Adrenal gland (tissue), 12 donors: ENCODE data around the gene LRBA. TPM values are rescaled to one million over a fixed set of nuclear protein-coding genes. Genes with fewer than 3 reads are reported as not detected.

Experiments used
- DNase-seq, 7 donors: peaks; one replicate each; pipeline ENCODE4 v3.0.0-alpha.2; 2019 to 2020
- H3K27ac ChIP-seq, 5 donors: fragments of 200-600 bp; sonication (generic) in 4 of 5; 1 replicate in 3 of 5; 2 replicates in 2 of 5; pipeline versions ENCODE4 v1.5.1 to v1.8.0; 2016 to 2020; ENCODE audit warnings: mild to moderate bottlenecking in 1 of 5
- H3K27me3 ChIP-seq: fragments of 200-600 bp; 2 replicates; pipeline ENCODE4 v1.8.0; 2021
- H3K36me3 ChIP-seq, 2 donors: fragments of 200-600 bp; replicated peaks in 1 of 2; 1 replicate in 1 of 2; 2 replicates in 1 of 2; pipeline versions ENCODE4 v1.5.1 to v1.8.0; 2018 to 2022
- H3K4me1 ChIP-seq, 2 donors: fragments of 200-600 bp; replicated peaks in 1 of 2; 1 replicate in 1 of 2; 2 replicates in 1 of 2; pipeline versions ENCODE4 v1.5.1 to v1.8.0; 2018 to 2021
- H3K4me3 ChIP-seq, 4 donors: fragments of 200-600 bp; sonication (generic) in 3 of 4; one replicate each; pipeline ENCODE4 v1.5.1; 2016 to 2018
- H3K9me3 ChIP-seq, 3 donors: fragments of 200-600 bp; sonication (generic) in 1 of 3; replicated peaks in 1 of 3; 1 replicate in 2 of 3; 2 replicates in 1 of 3; pipeline versions ENCODE4 v1.5.1 to v1.8.0; 2016 to 2021
- POLR2A ChIP-seq, 2 donors: fragments of 450-650 bp; IDR thresholded peaks; one replicate each; pipeline ENCODE4 v1.6.1; 2017; ENCODE audit warnings: antibody characterized with exemption in 2 of 2, mild to moderate bottlenecking in 2 of 2, moderate library complexity in 1 of 2
- WGBS, 4 donors: extraction: QIAGEN DNeasy Blood & Tissue Kit in 2 of 4; methylation state at CpG; one replicate each; pipeline versions ENCODE4 v1.1.5 to v1.1.7; 2013 to 2017; 5-methylcytosine and 5-hydroxymethylcytosine counted together
- intact Hi-C, 2 donors: fragments of 100-400 bp; cut with DNase I; formaldehyde crosslinking; loops; one replicate each; pipeline versions ENCODE4 v1.14.1 to v1.15.0; 2022 to 2023
- polyA plus RNA-seq, 3 donors: library from polyadenylated mRNA; stranded (reverse); fragments of 200-250 nt in 2 of 3; fragments of 350-450 nt in 1 of 3; fragmentation: Illumina TruSeq in 1 of 3; extraction: RNeasy Lipid Tissue Mini Kit (QIAGEN cat#74804) in 1 of 3; gene quantifications; one replicate each; pipeline ENCODE4 v1.2.3, GENCODE V29; 2013 to 2014
- total RNA-seq, 9 donors: library from RNA; depleted of rRNA in 4 of 9; stranded (reverse); fragments of >200 nt in 4 of 9; fragments of 120-200 nt in 1 of 9; fragmentation: NEBNext Ultra II Directional in 1 of 9; extraction: Animal tissue kit (Norgen Biotek cat#: 25700) in 1 of 9; gene quantifications; one replicate each; pipeline versions ENCODE4 v1.1.0 to v1.2.4, GENCODE V29; 2013 to 2023
- TF ChIP-seq, protein P1 (sequence below), 6 experiments: fragments of 450-650 bp in 4 of 6; fragments of 200-600 bp in 2 of 6; sonication (generic) in 1 of 6; IDR thresholded peaks; 1 replicate in 5 of 6; 2 replicates in 1 of 6; pipeline versions ENCODE4 v1.5.1 to v1.8.0; 2016 to 2021; ENCODE audit warnings: antibody characterized with exemption in 6 of 6, mild to moderate bottlenecking in 2 of 6, moderate library complexity in 1 of 6
- donor health status: healthy with polysubstance abuse.
- donor health status: Bipolar disorder and iron deficiency.
- donor health status: DM: yes; HTN: yes; CAD: no.
- donor health status: DM: no; HTN: no; CAD: no.
- donor health status: DM: no; HTN: no; CAD: no.
- donor health status: DM: yes; HTN: yes; CAD: no.

LRBA gene
- total and polyA plus RNA-seq, 12 donors = 9.6 to 106 (median 40.6) TPM

DNA sequence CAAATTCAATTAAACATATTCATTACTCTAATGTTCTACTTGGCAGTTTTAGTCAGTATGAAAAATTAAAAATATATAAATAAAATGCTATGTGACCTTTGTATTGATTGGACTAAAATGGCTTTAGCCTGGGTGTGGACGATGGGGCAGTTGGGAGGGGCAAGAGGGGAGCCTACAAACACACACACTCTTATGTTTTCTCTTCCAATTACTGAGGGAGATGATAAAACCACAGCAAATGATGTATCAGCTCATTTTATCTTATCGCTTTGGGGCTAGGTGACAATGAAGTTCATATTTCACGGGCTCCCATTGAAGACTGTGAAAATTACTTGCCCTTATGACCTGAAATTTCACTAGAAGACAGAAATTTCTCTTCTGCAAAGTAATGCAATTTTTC lies 517.5 kb downstream of the LRBA start:
- intact Hi-C loops = no loop called here
- Histone ChIP-seq H3K27me3 (no peaks in the 10 kb centered on the region), H3K4me3 (no peak overlapping the region), H3K27ac (no peak overlapping the region), H3K36me3 (no peaks in the 10 kb centered on the region), H3K4me1 (no peaks in the 10 kb centered on the region), H3K9me3 (peaks cover 0 to 10% (median 0%) of the 10 kb centered on the region in 3 donors)
- TF ChIP-seq, protein P1, sequence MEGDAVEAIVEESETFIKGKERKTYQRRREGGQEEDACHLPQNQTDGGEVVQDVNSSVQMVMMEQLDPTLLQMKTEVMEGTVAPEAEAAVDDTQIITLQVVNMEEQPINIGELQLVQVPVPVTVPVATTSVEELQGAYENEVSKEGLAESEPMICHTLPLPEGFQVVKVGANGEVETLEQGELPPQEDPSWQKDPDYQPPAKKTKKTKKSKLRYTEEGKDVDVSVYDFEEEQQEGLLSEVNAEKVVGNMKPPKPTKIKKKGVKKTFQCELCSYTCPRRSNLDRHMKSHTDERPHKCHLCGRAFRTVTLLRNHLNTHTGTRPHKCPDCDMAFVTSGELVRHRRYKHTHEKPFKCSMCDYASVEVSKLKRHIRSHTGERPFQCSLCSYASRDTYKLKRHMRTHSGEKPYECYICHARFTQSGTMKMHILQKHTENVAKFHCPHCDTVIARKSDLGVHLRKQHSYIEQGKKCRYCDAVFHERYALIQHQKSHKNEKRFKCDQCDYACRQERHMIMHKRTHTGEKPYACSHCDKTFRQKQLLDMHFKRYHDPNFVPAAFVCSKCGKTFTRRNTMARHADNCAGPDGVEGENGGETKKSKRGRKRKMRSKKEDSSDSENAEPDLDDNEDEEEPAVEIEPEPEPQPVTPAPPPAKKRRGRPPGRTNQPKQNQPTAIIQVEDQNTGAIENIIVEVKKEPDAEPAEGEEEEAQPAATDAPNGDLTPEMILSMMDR (IDR thresholded peaks at IDR 0.05) = no peak
- TF ChIP-seq POLR2A (IDR thresholded peaks at IDR 0.05) = no peak
- DNase-seq = no peak
- WGBS, 4 donors = 88 to 97% (median 92%) methylated on average over 3 of the region's 3 CpGs

DNA sequence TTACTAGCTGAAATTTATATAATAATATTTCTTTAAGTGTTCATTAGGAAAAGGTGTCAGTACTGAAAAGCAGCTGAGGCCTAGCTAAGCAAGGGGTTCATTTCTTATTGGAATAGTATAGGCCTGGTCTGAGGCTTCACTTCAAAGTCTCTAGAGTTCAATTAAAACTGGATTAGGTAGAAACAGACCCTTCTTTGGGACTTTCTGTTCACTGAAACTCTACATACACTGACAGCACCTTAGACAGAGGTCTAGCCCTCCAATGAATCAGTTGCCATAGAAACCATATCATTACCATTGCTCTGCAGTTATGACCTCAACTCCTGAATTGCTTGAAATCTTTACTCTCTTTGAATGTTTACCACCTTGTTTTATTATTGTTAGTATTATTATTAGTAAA lies 519.5 kb downstream of the LRBA start:
- DNase-seq = no peak
- no peak overlapping the region for H3K27ac ChIP-seq
- H3K4me1 ChIP-seq = no peaks in the 10 kb centered on the region
- no peak overlapping the region for H3K4me3 ChIP-seq
- intact Hi-C loops = no loop called here
- H3K9me3 ChIP-seq = peaks cover 0 to 10% (median 0%) of the 10 kb centered on the region in 3 donors
- no peaks in the 10 kb centered on the region for H3K36me3 ChIP-seq
- no peaks in the 10 kb centered on the region for H3K27me3 ChIP-seq
- TF ChIP-seq, protein P1 (IDR thresholded peaks at IDR 0.05) = no peak

DNA sequence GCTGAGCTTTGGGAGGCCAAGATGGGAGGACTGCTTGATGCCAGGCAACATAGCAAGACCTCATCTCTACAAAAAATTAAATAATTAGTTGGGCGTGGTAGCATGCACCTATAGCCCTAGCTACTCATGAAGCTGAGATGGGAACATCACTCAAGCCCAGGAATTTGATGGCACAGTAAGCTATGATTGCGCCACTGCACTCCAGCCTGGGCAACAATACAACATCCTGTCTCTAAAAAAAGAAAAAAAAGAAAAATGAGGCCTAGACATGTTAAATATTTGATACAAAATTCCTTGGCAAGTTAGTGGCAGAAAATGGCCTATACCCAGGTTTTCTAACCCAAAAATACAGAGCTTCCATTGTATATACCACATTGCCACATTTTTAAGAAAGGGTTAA lies 521.2 kb downstream of the LRBA start:
- intact Hi-C loops = no loop called here

DNA sequence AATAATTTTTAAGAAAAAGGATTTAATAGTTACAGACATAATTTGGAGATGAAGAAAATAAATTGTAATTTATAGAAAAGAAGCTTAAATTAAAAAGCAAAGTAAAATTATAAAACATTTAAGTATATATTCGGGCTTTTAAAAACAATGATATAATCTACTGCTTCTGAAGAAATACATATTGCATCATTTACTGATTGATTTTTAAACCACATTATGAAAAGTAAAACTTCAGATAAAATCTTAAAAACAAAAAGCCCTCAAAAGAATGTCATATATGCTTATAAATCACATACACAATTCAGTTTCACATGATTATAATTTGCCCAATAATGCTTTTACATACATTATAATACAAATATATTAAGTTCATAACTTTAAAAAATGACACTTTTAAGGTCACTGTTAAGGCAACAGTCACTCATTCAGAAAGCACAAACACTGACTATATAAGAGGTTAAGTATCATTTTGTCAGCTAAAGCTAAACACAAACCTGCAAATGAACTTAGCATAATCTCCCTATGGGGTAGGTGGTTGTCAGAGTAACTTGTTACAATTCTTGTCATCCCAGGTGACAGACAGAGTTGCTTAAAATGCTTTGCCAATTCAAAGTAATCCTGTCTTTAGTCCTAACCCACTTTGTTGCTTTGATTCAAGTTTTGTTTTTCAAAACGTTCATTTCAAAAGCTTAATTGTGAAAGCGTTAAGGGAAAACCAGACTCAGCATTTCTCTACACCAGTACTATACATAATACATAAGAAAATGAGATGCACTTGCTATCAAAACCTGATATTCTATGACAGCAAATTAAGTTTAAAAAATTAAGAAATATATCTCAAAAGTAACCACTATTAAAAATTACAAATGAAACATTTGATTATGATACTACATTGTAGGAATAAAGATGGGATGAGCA lies 523.7 kb downstream of the LRBA start:
- 61 to 69% (median 63%) methylated on average over 3 of the region's 3 CpGs for WGBS, 4 donors
- Histone ChIP-seq H3K4me1 (no peaks in the 10 kb centered on the region), H3K36me3 (no peaks in the 10 kb centered on the region), H3K27me3 (no peaks in the 10 kb centered on the region), H3K4me3 (no peak overlapping the region), H3K9me3 (peaks cover 0 to 2% (median 0%) of the 10 kb centered on the region in 3 donors), H3K27ac (no peak overlapping the region)
- no peak for DNase-seq
- TF ChIP-seq, protein P1 (IDR thresholded peaks at IDR 0.05) = no peak
- no peak for TF ChIP-seq POLR2A (IDR thresholded peaks at IDR 0.05)
- intact Hi-C loops = no loop called here

More for the DNA sequence above, 521.2 kb downstream of the LRBA start:
- Histone ChIP-seq H3K27ac (no peak overlapping the region), H3K9me3 (peaks cover 0 to 10% (median 0%) of the 10 kb centered on the region in 3 donors), H3K27me3 (no peaks in the 10 kb centered on the region), H3K36me3 (no peaks in the 10 kb centered on the region), H3K4me1 (no peaks in the 10 kb centered on the region), H3K4me3 (no peak overlapping the region)
- TF ChIP-seq, protein P1 (IDR thresholded peaks at IDR 0.05) = no peak
- TF ChIP-seq POLR2A (IDR thresholded peaks at IDR 0.05) = no peak
- DNase-seq = peak in 1 of 7 donors; percentile 15
- 96 to 98% (median 96%) methylated on average over 2 of the region's 2 CpGs for WGBS, 4 donors
